Measurements from ENCODE around the gene OR11L1. TPM values are rescaled to one million over a fixed set of nuclear protein-coding genes. Genes with fewer than 3 reads are reported as not detected.

OR11L1 gene, protein sequence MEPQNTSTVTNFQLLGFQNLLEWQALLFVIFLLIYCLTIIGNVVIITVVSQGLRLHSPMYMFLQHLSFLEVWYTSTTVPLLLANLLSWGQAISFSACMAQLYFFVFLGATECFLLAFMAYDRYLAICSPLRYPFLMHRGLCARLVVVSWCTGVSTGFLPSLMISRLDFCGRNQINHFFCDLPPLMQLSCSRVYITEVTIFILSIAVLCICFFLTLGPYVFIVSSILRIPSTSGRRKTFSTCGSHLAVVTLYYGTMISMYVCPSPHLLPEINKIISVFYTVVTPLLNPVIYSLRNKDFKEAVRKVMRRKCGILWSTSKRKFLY
- not detected for total RNA-seq

DNA sequence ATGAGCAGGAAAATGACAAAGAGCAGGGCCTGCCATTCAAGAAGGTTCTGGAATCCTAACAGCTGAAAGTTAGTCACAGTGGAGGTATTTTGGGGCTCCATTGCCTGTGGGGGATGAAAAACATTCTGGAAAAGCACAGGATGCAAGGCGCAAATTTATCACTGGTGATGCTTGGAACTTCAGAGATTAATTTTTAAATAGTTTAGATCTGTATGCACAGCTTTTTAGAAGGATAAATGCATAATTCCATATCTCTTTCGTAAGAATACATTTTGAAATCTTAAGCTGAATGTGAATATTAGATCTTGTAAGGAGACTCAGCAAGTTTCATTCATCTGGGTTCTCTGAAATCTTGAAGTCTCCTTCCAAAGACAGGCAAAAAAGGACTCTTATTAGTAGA is at the start of gene OR11L1:
Gene OR11L1, minus strand, starts transcription at position 101 of the 400 bp plus-strand sequence. Its CDS starts 0 bp downstream, at position 101.
- no peak for DNase-seq (ENCODE audit: low spot score)

DNA sequence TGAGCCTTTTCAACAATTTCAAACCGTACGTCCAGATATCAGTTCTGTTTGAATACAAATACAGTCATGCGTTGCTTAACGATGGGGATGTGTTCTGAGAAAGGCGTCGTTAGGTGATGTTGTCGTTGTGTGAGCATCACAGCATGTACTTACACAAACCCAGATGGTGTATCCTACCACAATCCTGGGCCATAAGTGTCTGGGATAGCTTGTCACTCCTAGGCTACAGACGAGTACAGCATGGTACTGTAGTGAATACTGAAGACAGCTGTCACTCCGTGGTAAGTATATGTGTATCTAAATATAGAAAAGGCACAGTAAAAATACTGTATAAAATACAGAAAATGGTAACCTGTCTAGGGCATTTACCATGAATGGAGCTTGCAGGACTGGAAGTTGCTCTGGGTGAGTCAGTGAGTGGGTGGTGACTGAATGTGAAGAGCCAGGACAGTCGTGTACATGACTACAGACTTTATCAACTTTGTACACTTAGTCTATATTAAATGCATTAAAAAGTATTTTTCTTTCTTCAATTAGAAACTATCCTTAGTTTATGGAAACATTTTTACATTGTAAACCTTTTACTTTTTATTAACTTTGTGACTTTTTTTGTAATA is 43.2 kb upstream of the OR11L1 start:
- no peak for DNase-seq (ENCODE audit: low spot score)

DNA sequence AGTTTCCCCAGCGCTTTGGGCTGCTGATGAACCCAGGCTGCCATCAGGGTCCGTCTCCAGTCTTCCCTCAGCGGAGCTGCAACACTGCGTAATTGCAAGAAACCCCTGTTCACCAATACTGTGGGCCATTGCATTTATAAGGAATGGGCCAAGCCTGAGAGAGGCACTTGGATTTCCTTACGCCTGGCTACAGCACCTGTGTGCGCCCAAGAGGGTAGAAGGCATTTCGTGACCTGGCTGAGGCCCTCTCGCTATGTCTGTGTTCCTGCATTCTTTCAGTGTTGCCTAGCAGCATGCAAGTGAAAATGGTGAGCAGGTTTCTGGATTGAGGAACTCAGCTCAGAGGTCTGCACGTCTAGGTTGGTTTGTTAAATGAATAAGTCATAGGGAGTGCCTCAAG is 41.6 kb upstream of the OR11L1 start:
- no peak for DNase-seq (ENCODE audit: low spot score)

DNA sequence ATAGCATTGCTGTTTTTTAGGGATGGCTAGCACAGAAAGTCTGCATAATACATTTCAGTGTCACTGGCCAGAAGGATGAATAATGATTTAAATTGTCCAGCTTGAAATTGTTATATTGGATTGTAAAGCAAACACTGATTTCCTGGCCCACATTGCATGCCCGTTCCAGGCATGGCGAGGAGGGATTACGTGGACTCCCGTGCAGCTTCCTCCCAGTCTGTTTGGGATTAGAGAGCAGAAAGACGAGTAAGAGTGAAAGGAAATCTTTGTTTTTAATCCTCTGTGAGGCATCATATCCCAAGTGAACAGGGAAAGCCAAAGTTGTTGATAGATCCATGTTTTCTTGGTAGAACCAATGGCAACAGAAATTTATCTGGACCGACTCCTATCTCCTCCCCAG is 23.7 kb upstream of the OR11L1 start:
- no peak for DNase-seq (ENCODE audit: low spot score)

DNA sequence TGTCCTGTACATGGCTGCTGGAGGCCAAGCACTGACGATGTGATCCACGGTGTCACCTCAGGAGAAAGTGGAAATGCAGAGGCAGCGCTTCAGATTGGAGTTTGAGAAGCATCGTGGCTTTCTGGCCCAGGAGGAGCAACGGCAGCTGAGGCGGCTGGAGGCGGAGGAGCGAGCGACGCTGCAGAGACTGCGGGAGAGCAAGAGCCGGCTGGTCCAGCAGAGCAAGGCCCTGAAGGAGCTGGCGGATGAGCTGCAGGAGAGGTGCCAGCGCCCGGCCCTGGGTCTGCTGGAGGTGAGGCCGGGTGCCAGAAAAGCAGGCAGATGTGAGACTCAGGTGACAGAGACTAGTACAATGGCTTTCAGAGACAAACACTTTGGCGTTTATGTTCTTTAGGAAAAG is 22.9 kb upstream of the OR11L1 start:
- no peak for DNase-seq (ENCODE audit: low spot score)

DNA sequence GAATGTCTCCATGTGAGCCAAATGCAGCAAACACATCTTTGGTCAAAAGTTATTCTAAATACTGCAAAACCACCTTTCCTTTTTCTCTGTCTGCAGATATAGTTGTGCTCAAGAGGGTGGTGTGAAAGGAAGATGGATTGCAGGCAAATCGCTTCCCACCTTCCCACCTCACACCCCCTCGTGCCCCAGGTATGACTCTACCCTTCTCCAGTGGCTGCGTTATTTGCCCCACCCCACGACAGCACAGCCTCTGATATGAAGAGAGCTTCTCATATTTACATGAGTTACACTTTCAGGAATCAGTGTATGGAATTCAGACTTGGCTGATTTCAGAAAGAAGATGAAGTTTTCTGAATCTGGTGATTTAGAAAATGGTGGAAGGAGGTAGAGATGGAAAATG is 21.1 kb upstream of the OR11L1 start:
- no peak for DNase-seq (ENCODE audit: low spot score)

DNA sequence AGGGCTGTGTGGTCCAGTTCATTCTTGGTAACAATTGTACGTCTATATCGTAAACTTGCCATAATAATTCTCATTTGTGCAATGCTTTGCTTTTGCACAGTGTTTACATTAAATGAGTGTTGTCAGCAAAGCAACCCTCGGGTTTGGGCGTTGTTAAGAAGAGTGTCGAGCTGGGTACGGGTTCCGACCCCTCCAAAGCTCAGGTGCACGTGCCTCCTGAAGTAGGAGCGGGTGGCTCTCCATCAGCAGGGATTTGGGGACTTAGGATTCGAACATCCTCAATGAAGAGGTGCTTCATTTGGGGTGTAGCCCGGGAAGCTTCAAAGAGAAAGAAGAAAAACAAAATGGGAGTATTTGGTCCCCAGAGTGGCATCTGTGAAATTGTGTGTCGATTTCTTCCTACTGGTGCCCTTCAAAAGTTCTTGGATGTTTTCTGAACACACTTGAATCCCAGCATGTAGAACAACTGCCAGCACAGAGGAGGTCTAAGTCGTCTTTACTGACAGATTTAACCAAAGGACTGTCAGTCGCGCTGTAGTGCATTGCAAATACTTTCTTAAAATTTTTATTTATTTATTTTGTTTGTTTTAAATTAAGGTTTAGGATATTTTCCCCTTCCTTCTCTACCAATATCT is 16.4 kb upstream of the OR11L1 start:
- DNase-seq (ENCODE audit: low spot score), result no peak

DNA sequence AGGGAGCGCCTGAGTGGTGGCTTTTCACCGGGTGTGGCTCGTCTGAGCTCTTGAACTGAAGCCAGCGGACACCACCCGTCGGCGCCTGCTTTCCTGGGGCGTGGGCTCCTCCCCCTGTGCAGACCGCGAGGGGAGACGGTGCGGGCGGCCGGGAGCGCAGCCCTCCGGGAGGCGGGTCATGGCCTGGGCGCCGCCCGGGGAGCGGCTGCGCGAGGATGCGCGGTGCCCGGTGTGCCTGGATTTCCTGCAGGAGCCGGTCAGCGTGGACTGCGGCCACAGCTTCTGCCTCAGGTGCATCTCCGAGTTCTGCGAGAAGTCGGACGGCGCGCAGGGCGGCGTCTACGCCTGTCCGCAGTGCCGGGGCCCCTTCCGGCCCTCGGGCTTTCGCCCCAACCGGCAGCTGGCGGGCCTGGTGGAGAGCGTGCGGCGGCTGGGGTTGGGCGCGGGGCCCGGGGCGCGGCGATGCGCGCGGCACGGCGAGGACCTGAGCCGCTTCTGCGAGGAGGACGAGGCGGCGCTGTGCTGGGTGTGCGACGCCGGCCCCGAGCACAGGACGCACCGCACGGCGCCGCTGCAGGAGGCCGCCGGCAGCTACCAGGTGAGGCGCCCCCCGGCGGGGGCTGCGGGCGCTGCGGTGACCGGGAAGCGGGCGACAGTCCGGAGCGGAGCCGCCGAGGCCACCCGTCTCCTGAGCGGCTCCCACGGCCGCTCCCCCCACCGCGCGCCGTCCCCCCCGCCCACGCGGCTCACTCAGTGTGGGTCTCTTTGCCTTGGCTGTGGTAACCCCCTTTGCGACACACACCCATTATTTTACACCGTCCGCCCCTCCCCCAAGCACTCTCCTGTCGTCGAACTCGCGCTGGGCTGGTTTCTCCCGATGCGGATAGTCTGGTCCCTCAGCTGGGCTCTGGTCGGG is 15.6 kb upstream of the OR11L1 start, which contains the start of gene TRIM58:
Gene TRIM58, plus strand, starts transcription at position 119 of the 916 bp plus-strand sequence. Its CDS starts 60 bp downstream, at position 179.
- DNase-seq (ENCODE audit: low spot score), result no peak

DNA sequence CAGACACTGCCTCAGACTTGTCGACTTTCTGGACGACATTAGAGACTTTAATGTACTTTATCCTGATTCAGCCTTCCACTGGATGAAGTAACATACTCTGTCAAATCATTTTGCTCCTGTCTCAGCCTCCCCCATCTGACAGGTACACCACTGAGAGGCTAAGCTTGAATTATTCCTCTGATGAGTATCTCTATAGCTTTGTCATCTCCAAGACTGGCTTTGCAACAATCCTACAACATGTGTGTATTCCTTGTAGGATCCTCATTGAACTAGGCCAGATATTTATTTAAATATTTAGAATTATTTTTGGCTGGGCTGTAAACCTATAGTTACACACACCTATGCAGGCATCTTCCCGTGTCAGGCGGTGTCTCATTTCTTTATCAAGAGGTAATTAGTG is 14.2 kb upstream of the OR11L1 start:
- no peak for DNase-seq (ENCODE audit: low spot score)

DNA sequence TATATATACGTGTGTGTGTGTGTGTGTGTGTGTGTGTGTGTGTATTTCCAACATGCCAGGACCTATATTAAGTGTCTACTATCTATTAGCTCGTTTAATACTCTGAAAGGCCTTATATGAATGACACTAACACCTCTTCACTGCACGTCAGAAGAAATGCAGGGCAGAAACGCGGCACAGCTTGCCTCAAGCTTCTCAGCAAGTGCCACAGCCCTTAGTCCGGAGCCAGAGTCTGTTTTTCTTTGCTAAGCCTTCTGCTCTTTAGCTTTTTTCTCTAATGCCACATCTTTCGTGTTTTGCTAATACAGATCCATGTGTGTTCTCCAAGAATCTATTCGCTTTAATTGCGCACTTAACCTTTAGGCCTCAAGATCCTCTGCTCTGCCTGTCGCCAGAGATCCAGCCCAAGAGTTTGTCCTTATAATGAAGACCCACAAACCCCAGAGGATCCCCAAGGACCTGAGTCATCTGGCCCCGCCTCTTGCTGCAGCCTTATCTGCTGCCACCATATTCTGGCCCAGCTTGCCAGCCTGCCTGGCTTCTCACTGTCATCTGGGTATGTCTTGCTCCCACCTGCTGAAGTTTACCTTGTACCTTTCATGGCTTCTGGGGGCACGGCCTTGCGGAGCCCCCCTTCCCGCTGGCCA is 13.3 kb upstream of the OR11L1 start:
- no peak for DNase-seq (ENCODE audit: low spot score)

DNA sequence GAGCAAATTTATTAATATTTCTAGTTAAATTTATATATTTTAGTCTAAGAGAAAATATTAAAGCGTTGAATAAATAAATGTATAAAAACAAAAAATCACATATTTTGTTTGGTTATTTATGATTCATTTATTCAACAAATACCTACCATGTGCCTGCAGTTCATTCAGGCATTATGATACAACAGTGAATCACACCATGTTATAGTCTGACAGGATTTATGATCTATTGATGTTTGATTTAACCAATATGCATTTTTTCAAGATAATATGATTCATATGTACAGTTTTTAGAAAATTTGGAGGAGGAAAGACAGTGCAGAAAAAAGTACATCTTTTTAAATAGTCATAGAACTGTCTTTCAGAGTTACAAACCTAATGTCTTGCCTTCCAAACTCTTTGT is 7.9 kb upstream of the OR11L1 start:
- DNase-seq (ENCODE audit: low spot score), result no peak

DNA sequence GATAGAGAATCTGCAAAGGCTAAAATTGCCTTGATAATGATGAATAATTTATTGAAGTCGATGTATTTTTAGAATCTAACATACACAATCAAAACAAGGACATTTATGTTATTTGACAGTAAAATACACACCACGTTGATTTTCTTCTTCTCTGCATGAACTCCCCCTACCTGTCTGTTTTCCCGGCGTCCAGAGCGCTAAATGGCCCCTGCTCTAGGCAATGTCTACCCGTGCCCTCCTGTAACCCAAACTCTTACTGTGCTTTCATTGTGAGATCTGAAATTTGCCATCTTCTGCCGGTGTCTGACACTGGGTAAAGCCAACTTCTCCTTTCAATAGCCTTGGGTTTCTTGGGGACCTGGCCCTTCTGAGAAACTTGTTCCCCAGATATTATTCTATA is 6.7 kb upstream of the OR11L1 start:
- DNase-seq (ENCODE audit: low spot score), result no peak

DNA sequence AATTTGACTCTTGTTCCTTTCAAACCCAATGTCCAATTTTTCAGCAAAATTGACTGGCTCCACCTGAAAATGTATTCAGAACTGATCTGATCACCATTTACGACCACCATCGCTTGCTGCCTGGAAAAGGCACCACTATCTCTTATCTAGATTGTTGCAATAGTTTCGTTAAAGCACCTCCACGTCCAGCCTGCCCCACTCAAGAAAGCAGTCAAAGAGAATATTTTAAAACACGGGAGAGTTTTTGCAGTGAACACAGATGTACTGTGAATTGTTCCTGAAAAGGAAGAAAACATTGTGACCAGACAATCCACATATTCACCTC is 4.0 kb upstream of the OR11L1 start:
- no peak for DNase-seq (ENCODE audit: low spot score)

DNA sequence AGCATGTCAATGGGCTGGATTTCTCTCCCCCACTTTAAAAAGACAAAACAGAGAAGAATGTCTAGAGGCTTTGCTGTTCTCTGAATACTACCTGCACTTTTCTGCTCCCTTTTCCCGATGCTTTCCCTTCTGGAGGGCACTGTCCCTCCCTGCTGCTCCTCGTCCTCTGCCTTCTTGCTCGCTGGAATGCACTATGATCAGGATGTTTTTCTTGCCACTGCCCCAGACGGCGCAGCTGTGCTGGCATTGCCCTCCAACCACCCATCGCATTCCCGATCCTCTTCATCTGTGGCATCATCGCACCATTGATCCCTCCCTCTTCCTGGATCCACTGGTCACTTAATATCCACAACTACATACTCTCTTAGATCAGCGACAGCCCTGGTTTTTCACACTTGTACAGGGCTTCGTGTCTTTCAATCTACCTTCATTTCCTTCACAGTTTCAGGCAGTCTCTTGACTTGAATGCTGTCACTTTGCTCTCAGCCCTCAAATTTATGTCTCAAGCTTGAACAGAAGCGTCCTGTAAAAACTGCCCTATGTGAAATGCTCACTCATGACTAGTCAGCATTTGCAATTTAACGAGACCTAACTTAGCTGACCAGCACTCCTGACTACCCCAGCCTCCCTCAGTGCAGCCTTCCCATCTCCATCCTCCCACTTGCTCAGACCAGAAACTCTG is 3.5 kb upstream of the OR11L1 start:
- no peak for DNase-seq (ENCODE audit: low spot score)

DNA sequence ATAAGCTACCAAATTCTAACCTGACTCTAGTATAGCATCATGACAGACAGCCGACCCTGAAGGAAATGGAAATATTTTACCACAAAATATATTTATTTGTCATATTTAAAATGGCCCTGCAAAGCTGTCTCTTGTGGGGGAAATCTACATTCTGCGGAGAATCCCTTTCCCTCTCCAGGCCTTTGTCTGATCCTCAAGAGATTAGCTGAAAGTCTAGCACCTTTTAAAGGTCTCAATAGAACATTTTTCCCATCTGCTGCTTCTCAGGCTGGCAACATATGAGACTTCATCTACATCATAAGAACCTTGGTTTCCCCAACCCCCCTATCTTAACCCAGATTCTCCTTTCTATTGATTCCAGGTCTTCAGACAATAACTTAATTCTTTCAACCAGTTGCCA is 1.7 kb upstream of the OR11L1 start:
- no peak for DNase-seq (ENCODE audit: low spot score)

DNA sequence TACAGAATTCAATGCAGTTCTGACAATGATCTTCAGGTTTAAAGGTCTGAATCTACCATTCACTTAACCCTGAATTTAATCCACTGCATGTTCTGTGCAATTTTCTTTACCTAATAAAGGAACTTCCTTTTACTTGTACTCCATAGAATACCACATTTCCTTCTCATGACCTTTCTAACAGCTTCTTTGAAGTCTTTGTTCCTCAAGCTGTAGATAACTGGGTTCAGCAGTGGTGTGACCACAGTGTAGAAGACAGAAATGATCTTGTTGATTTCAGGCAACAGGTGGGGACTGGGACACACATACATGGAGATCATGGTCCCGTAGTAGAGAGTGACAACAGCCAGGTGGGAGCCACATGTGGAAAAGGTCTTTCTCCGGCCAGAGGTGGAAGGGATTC is 878 bp downstream of the OR11L1 start:
- no peak for DNase-seq (ENCODE audit: low spot score)

DNA sequence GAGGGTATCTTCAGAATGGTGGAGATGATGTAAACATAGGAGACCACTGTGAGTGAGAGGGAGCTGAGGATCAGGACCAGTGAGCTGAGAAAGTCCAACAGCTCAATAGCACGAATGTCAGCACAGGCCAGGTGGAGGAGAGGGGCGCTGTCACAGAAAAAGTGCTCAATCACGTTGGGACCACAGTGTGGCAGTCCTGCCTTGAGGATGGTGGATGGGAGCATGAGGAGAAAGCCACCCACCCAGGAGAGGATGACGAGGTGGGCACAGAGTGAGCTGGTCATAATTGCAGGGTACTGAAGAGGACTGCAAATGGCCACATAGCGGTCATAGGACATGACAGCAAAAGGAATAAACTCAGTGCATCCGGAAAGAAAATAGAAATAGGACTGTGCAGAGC is 8.1 kb downstream of the OR11L1 start:
- no peak for DNase-seq (ENCODE audit: low spot score)

DNA sequence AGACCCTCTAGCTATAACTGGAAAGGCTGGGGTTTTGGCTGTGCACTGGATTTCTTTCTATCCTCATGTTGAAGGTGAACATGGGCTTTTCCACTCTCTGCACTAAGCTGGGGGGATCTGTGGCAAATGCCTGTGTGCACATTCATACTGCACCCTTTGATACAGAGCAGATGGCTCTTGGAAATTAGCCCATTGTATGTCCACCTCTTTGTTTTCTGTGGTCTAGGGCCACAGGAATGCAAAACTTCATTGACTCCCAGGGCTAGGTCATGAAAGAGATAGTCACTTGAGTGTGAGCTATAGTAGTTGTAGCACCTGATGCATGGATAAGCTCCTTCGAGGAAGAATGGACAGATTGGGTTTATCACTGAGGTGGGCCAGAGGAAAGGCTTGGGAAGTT is 12.0 kb downstream of the OR11L1 start:
- DNase-seq (ENCODE audit: low spot score), result no peak

DNA sequence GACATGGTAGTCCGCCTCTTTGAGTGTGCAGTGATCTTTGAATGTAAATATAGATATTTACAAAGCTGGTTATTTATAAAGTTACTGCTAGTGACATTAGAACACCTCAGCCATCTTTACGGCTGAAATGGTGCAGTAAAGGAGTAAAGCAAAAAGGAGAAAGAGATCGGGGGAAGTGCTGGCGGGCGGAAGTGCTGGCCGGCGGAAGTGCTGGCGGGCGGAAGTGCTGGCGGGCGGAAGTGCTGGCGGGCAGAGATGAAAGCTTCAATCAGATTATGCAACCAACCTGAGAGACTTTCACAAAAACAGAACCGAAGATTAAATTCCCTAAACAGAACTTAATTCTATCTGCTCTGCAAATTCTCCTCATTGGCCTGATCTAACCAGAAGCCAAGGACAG is 16.3 kb downstream of the OR11L1 start:
- no peak for DNase-seq (ENCODE audit: low spot score)

DNA sequence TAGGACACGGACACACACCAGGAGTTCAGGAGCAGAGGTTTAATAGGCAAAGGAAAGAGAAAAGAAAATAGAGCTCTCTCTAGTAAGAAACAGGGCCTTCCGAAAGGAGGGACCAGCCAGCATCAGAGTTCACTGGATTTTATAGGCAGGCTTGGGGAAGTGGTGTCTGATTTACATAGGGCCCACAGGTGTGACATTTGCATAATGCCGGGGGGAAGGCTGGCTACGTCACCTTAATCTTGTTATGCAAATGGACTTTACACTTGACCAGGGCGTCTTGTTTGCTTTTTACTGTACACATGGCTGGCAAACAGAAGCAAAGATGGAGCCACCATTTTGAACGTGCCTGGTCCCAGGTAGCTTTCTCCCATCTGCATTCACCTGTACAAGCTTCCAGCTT is 17.7 kb downstream of the OR11L1 start, which contains the start of gene OR14A16:
Gene OR14A16, minus strand, starts transcription at position 97 of the 400 bp plus-strand sequence. CDS start 8,390 bp downstream, outside the sequence.
- DNase-seq (ENCODE audit: low spot score), result no peak

DNA sequence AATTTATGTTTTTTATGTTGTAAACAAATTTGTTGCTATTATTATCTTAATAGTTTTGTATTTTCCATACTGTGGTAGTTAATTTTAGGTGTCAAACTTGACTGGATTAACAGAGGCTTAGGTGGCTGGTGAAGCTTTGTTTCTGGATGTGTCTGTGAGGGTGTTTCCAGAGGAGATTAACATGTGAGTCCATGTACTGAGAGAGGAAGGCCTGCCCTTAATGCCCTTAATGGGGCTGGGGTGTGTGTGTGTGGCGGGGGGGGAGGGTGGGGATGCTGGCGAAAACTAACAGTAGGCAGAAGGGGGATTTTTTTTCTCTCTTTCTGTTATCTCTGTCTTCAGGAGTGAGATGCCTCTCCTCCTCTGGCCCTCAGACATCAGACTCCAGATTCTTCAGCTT is 19.6 kb downstream of the OR11L1 start:
- DNase-seq (ENCODE audit: low spot score), result no peak
